ENCODE data around the gene KHDC4. TPM values are rescaled to one million over a fixed set of nuclear protein-coding genes. Genes with fewer than 3 reads are reported as not detected.
A peak's percentile ranks its signal among the peaks of the same experiment; 100 is the strongest.

KHDC4 gene
- total and polyA plus RNA-seq, 2 experiments from 2014 or later, result 47.1 to 57.7 TPM

DNA sequence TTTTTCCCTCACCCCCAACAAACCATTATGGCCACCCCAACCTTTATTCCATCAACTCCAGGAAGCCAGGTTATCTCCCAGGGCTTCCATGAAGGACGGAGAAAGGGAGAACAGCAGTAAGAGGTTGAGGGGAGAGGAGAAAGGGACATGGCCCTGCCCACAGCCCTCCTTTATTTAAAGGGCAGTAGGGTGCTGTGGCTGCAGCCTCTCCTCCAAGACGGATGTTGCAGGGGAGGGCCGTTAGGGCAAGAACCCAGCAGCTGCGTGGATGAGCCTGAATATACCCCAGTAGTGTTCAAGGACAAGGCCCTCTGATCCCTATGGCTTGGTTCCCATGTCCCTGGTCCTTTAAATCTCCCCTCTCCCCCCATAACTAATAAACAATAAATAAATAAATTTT, 13.1 kb upstream of the KHDC4 start:
- H3K4me1 Mint-ChIP-seq, result peaks cover 33% of the 10 kb centered on the region
- peaks cover 32% of the 10 kb centered on the region for H3K36me3 ChIP-seq (ENCODE audit: insufficient read depth)

GRCh38 chr1:155946633-155947219, 12.5 kb upstream of the KHDC4 start:
- ATAC-seq (no peak), DNase-seq (ENCODE audit: low spot score) (no peak)
- Histone ChIP-seq H3K4me2 (0 out of 2 replicates have a peak overlapping the region, but pooled peaks have one; percentile 48), H3F3A (replicated peaks; ENCODE audit: low read depth) (0 out of 2 replicates have a peak, but pooled peaks cover 6% of the 10 kb centered on the region), H2AFZ (no peak overlapping the region), H3K9me2 (ENCODE audit: insufficient read depth) (no peaks in the 10 kb centered on the region), H3K79me2 (replicated peaks; ENCODE audit: insufficient read depth) (no peaks in the 10 kb centered on the region), H3K27me3 (ENCODE audit: insufficient read depth) (no peaks in the 10 kb centered on the region), H3K36me3 (ENCODE audit: insufficient read depth) (peaks cover 29% of the 10 kb centered on the region), H3K4me3 (0 out of 2 replicates have a peak overlapping the region, but pooled peaks have one; percentile 18), H3K27ac (ENCODE audit: low read depth) (peak overlapping the region; percentile 80), H4K20me1 (replicated peaks; ENCODE audit: insufficient read depth) (peaks cover 11% of the 10 kb centered on the region; the same call in 1 of the 2 replicates), H3K4me1 (ENCODE audit: insufficient read depth) (peaks cover 14% of the 10 kb centered on the region)
- Mint-ChIP-seq H3K36me3 (ENCODE audit: low read depth) (peaks cover 48% of the 10 kb centered on the region), H3K27me3 (ENCODE audit: insufficient read depth, low read depth, poor library complexity) (peaks cover 19% of the 10 kb centered on the region), H3K9me3 (no peaks in the 10 kb centered on the region), H3K4me3 (peak overlapping the region; percentile 11; the same call in 1 of the 3 replicates), H3K4me1 (peaks cover 35% of the 10 kb centered on the region), H3K27ac (peak overlapping the region; percentile 53; the same call in 1 of the 2 replicates)
- TF ChIP-seq CREB1 (CRISPR knock-in tag; IDR thresholded peaks at IDR 0.05; ENCODE audit: low read depth), result no peak
- no peak for TF ChIP-seq EZH2phosphoT487 (IDR thresholded peaks at IDR 0.05; ENCODE audit: unreplicated experiment)
- no peak for TF ChIP-seq ETS1 (IDR thresholded peaks at IDR 0.05)

More for the DNA sequence above, 13.1 kb upstream of the KHDC4 start:
- H4K20me1 ChIP-seq (replicated peaks; ENCODE audit: insufficient read depth), result peaks cover 11% of the 10 kb centered on the region; the same call in 1 of the 2 replicates
- no peaks in the 10 kb centered on the region for H3K79me2 ChIP-seq (replicated peaks; ENCODE audit: insufficient read depth)
- no peak overlapping the region for H3K27ac Mint-ChIP-seq
- peaks cover 14% of the 10 kb centered on the region for H3K4me1 ChIP-seq (ENCODE audit: insufficient read depth)
- H3F3A ChIP-seq (replicated peaks; ENCODE audit: low read depth), result 0 out of 2 replicates have a peak, but pooled peaks cover 6% of the 10 kb centered on the region
- no peaks in the 10 kb centered on the region for H3K9me3 Mint-ChIP-seq
- peaks cover 54% of the 10 kb centered on the region for H3K36me3 Mint-ChIP-seq (ENCODE audit: low read depth)
- peaks cover 16% of the 10 kb centered on the region for H3K27me3 Mint-ChIP-seq (ENCODE audit: insufficient read depth, low read depth, poor library complexity)
- ATAC-seq (no peak), DNase-seq (ENCODE audit: low spot score) (no peak)
- no peak overlapping the region for H3K4me2 ChIP-seq
- no peak overlapping the region for H3K4me3 Mint-ChIP-seq
- H3K4me3 ChIP-seq, result no peak overlapping the region
- H3K9me2 ChIP-seq (ENCODE audit: insufficient read depth), result no peaks in the 10 kb centered on the region
- no peaks in the 10 kb centered on the region for H3K27me3 ChIP-seq (ENCODE audit: insufficient read depth)
- no peak overlapping the region for H3K27ac ChIP-seq (ENCODE audit: low read depth)
- no peak for TF ChIP-seq ZNF331 (CRISPR knock-in tag; IDR thresholded peaks at IDR 0.05; ENCODE audit: low read depth)
- no peak for TF ChIP-seq EZH2 (IDR thresholded peaks at IDR 0.05; ENCODE audit: low read depth, unreplicated experiment)
- TF ChIP-seq ZNF114 (CRISPR knock-in tag; IDR thresholded peaks at IDR 0.05), result no peak
- TF ChIP-seq, protein P1, sequence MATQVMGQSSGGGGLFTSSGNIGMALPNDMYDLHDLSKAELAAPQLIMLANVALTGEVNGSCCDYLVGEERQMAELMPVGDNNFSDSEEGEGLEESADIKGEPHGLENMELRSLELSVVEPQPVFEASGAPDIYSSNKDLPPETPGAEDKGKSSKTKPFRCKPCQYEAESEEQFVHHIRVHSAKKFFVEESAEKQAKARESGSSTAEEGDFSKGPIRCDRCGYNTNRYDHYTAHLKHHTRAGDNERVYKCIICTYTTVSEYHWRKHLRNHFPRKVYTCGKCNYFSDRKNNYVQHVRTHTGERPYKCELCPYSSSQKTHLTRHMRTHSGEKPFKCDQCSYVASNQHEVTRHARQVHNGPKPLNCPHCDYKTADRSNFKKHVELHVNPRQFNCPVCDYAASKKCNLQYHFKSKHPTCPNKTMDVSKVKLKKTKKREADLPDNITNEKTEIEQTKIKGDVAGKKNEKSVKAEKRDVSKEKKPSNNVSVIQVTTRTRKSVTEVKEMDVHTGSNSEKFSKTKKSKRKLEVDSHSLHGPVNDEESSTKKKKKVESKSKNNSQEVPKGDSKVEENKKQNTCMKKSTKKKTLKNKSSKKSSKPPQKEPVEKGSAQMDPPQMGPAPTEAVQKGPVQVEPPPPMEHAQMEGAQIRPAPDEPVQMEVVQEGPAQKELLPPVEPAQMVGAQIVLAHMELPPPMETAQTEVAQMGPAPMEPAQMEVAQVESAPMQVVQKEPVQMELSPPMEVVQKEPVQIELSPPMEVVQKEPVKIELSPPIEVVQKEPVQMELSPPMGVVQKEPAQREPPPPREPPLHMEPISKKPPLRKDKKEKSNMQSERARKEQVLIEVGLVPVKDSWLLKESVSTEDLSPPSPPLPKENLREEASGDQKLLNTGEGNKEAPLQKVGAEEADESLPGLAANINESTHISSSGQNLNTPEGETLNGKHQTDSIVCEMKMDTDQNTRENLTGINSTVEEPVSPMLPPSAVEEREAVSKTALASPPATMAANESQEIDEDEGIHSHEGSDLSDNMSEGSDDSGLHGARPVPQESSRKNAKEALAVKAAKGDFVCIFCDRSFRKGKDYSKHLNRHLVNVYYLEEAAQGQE (IDR thresholded peaks at IDR 0.05; ENCODE audit: unreplicated experiment), result no peak
- TF ChIP-seq CREB1 (CRISPR knock-in tag; IDR thresholded peaks at IDR 0.05; ENCODE audit: low read depth), result no peak
- H2AFZ ChIP-seq, result no peak overlapping the region

Data from GM23338 (cell line).